T1000 (cell line): ENCODE results near the gene CAMK2B.

Source experiments
- DNase-seq: peaks from one replicate; lab custom pipeline; 2025; ENCODE audit warnings: mixed read lengths; lab: John Stamatoyannopoulos, UW

CAMK2B gene

GRCh38 chr7:44273681-44274622 is 51.4 kb downstream of the CAMK2B start:
- no peak for DNase-seq

- DNase-seq: no peak
Observed at GRCh38 chr7:44272981-44273380, 52.4 kb downstream of the CAMK2B start.

GRCh38 chr7:44272456-44272855 is 52.9 kb downstream of the CAMK2B start:
- no peak for DNase-seq

- DNase-seq: no peak
Observed at GRCh38 chr7:44269943-44270493, 55.4 kb downstream of the CAMK2B start.

- no peak for DNase-seq
Observed at GRCh38 chr7:44269417-44269816, 56.0 kb downstream of the CAMK2B start.

GRCh38 chr7:44268671-44269070 is 56.7 kb downstream of the CAMK2B start:
- DNase-seq: no peak

- no peak for DNase-seq
Observed at GRCh38 chr7:44267719-44268421, 57.5 kb downstream of the CAMK2B start.

GRCh38 chr7:44267178-44267577 is 58.2 kb downstream of the CAMK2B start:
- DNase-seq: no peak

- no peak for DNase-seq
Observed at GRCh38 chr7:44266526-44266925, 58.9 kb downstream of the CAMK2B start.

- DNase-seq: no peak
Observed at GRCh38 chr7:44265728-44266127, 59.7 kb downstream of the CAMK2B start.

- no peak for DNase-seq
Observed at GRCh38 chr7:44264221-44264931, 61.0 kb downstream of the CAMK2B start.

- DNase-seq: no peak
Observed at GRCh38 chr7:44263326-44264082, 61.9 kb downstream of the CAMK2B start.

- DNase-seq: no peak
Observed at GRCh38 chr7:44262031-44262430, 63.4 kb downstream of the CAMK2B start.

- DNase-seq: no peak
Observed at GRCh38 chr7:44261240-44261639, 64.2 kb downstream of the CAMK2B start.

GRCh38 chr7:44259547-44260457 is 65.6 kb downstream of the CAMK2B start:
- no peak for DNase-seq

- no peak for DNase-seq
Observed at GRCh38 chr7:44258865-44259546, 66.4 kb downstream of the CAMK2B start.

- DNase-seq: no peak
Observed at GRCh38 chr7:44258423-44258760, 67.0 kb downstream of the CAMK2B start.

- DNase-seq: no peak
Observed at GRCh38 chr7:44257618-44258422, 67.6 kb downstream of the CAMK2B start.

- no peak for DNase-seq
Observed at GRCh38 chr7:44257213-44257612, 68.2 kb downstream of the CAMK2B start.
